WERI-Rb-1 (cell line): ENCODE measurements around the gene CST8.

Experiments
- DNase-seq: peaks from one replicate; pipeline ENCODE4 v3.0.0-alpha.2; 2020
- H3K27ac ChIP-seq: fragments of 250-450 bp; sonication (Bioruptor Pico); 2 replicates; pipeline ENCODE4 v1.5.1; 2020; ENCODE audit warnings: mild to moderate bottlenecking, moderate library complexity
- H3K27me3 ChIP-seq: fragments of 250-450 bp; sonication (Bioruptor Pico); 2 replicates; pipeline ENCODE4 v1.5.1; 2021; ENCODE audit warnings: mild to moderate bottlenecking, low read depth, moderate library complexity; ENCODE audit not compliant: insufficient read depth, severe bottlenecking
- H3K36me3 ChIP-seq: fragments of 250-450 bp; sonication (Bioruptor Pico); 2 replicates; pipeline ENCODE4 v1.5.1; 2020; ENCODE audit warnings: mild to moderate bottlenecking, moderate library complexity
- H3K4me3 ChIP-seq: 2 replicates; pipeline ENCODE4 v1.5.1; 2011; ENCODE audit warnings: low read depth, mild to moderate bottlenecking, control low read depth, low read length
- H3K9me3 ChIP-seq: fragments of 250-450 bp; sonication (Bioruptor Pico); 2 replicates; pipeline ENCODE4 v1.5.1; 2021; ENCODE audit warnings: mild to moderate bottlenecking, moderate library complexity; ENCODE audit not compliant: severe bottlenecking
- TF ChIP-seq, protein P1 (sequence below): IDR thresholded peaks from 2 replicates; pipeline ENCODE4 v1.5.1; 2011; ENCODE audit warnings: low read depth, mild to moderate bottlenecking, control low read depth, inconsistent platforms, low read length

Gene CST8

DNA sequence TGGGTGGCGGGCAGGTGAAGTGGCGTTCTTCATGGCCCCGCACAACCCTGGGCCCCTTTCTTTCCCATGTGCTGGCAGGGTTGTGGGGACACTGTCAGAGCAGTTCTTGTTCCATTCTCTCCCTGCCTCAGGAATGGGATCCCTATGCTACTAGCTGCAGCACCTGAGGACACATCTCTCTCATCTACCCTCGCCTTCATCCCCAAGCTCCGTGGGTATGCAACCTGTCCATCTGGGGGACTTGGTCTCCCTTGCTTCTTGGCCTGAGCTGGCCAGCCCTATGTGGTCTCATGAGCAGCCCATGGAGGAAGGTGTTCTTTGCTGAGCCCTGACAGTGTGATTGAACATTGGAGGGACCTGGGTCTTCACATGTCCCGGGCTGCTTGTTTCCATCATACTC is 53.2 kb downstream of the CST8 start:
- Histone ChIP-seq H3K9me3 (no peaks in the 10 kb centered on the region), H3K4me3 (no peak overlapping the region), H3K36me3 (no peaks in the 10 kb centered on the region), H3K27me3 (peaks cover 5% of the 10 kb centered on the region), H3K27ac (no peak overlapping the region)
- TF ChIP-seq, protein P1, sequence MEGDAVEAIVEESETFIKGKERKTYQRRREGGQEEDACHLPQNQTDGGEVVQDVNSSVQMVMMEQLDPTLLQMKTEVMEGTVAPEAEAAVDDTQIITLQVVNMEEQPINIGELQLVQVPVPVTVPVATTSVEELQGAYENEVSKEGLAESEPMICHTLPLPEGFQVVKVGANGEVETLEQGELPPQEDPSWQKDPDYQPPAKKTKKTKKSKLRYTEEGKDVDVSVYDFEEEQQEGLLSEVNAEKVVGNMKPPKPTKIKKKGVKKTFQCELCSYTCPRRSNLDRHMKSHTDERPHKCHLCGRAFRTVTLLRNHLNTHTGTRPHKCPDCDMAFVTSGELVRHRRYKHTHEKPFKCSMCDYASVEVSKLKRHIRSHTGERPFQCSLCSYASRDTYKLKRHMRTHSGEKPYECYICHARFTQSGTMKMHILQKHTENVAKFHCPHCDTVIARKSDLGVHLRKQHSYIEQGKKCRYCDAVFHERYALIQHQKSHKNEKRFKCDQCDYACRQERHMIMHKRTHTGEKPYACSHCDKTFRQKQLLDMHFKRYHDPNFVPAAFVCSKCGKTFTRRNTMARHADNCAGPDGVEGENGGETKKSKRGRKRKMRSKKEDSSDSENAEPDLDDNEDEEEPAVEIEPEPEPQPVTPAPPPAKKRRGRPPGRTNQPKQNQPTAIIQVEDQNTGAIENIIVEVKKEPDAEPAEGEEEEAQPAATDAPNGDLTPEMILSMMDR, result no peak
- no peak for DNase-seq
